Middle frontal gyrus (tissue), 1 donor: ENCODE results near the gene PRDX5.
"Not testable (repeated sequence)": the region's sequence is repeated elsewhere in the genome, so short reads cannot be mapped to it uniquely, and the experiment has no call there.

ENCODE experiments used
- DNase-seq: peaks from one replicate; pipeline ENCODE4 v3.0.0-alpha.2; 2015; ENCODE audit warnings: low spot score; ENCODE audit errors: extremely low spot score

The PRDX5 gene

GRCh38 chr11:64305691-64306562 lies 12.0 kb upstream of the PRDX5 start:
- DNase-seq: no peak

GRCh38 chr11:64306563-64306875 lies 11.4 kb upstream of the PRDX5 start:
- no peak for DNase-seq

- DNase-seq: no peak
These were observed 10.9 kb upstream of the PRDX5 start for GRCh38 chr11:64306876-64307622.

GRCh38 chr11:64307795-64308194 lies 10.1 kb upstream of the PRDX5 start:
- DNase-seq: not testable (repeated sequence)

GRCh38 chr11:64312947-64313346 lies 5.0 kb upstream of the PRDX5 start:
- no peak for DNase-seq

- no peak for DNase-seq
These were observed 4.3 kb upstream of the PRDX5 start for GRCh38 chr11:64313491-64314145.

- no peak for DNase-seq
These were observed 3.6 kb upstream of the PRDX5 start for GRCh38 chr11:64314146-64314804.

GRCh38 chr11:64314805-64315561 lies 2.9 kb upstream of the PRDX5 start:
- DNase-seq: no peak

- not testable (repeated sequence) for DNase-seq
These were observed 2.0 kb upstream of the PRDX5 start for GRCh38 chr11:64315667-64316526.

GRCh38 chr11:64316672-64317324 lies 1.1 kb upstream of the PRDX5 start:
- DNase-seq: no peak

GRCh38 chr11:64317325-64317960 lies 478 bp upstream of the PRDX5 start, which contains the start of gene TRMT112:
Gene TRMT112, minus strand, starts transcription at chr11:64317559. Its CDS starts 33 bp downstream, at chr11:64317526.
- DNase-seq: peak; percentile 94

GRCh38 chr11:64318766-64319761 lies 1.1 kb downstream of the PRDX5 start:
- no peak for DNase-seq

GRCh38 chr11:64320556-64320955 lies 2.6 kb downstream of the PRDX5 start:
- no peak for DNase-seq

- DNase-seq: no peak
These were observed 3.1 kb downstream of the PRDX5 start for GRCh38 chr11:64321026-64321425.

GRCh38 chr11:64321533-64321932 lies 3.6 kb downstream of the PRDX5 start:
- DNase-seq: no peak

GRCh38 chr11:64322925-64323260 lies 5.0 kb downstream of the PRDX5 start:
- DNase-seq: no peak

GRCh38 chr11:64323373-64323772 lies 5.5 kb downstream of the PRDX5 start:
- DNase-seq: no peak

GRCh38 chr11:64323984-64324383 lies 6.1 kb downstream of the PRDX5 start:
- not testable (repeated sequence) for DNase-seq
